ENCODE data around the gene APOD. TPM values are rescaled to one million over a fixed set of nuclear protein-coding genes. Genes with fewer than 3 reads are reported as not detected.

The APOD gene
- total and polyA plus RNA-seq, 9 of the 15 experiments (the other 6 are each of a cell fraction or from before 2014, with no cell fraction given), result 0.18 to 0.50 (median 0.35) TPM; not detected in 1

GRCh38 chr3:195532345-195532744, 51.4 kb downstream of the APOD start (continued):
- no peak for TF ChIP-seq IRF9 (tag; IDR thresholded peaks at IDR 0.05)
- no peak for TF ChIP-seq ZNF133 (CRISPR knock-in tag; IDR thresholded peaks at IDR 0.05)
- TF ChIP-seq, protein P1, sequence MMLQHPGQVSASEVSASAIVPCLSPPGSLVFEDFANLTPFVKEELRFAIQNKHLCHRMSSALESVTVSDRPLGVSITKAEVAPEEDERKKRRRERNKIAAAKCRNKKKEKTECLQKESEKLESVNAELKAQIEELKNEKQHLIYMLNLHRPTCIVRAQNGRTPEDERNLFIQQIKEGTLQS (IDR thresholded peaks at IDR 0.05), result no peak
- TF ChIP-seq, protein P1 (CRISPR knock-in tag; conservative IDR thresholded peaks at IDR 0.05), result no peak
- no peak for TF ChIP-seq C11orf30 (IDR thresholded peaks at IDR 0.05; ENCODE audit: low read depth)
- no peak for TF ChIP-seq SRSF1 (IDR thresholded peaks at IDR 0.05; ENCODE audit: low read depth, low read length)

DNA sequence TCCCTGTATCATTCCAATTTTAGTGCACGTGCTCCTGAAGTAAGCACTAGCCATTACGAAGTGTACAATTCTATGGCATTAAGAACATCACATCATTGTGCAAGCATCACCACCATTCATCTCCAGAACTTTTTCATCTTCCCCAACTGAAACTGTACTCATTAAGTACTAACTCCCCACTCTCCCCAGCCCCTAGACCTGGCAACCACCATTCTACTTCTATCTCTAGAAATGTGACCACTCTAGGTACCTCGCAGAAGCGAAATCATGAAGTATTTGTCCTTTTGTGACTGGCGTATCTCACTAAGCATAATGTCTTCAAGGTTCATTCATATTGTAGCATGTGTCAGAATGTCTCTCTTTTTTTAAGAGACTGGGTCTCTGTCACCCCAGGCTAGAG, 52.1 kb downstream of the APOD start:
- ATAC-seq (no peak), FAIRE-seq (no peak), DNase-seq (ENCODE audit: extremely low read depth in 1 of 4, low spot score in 3 of 4) (no peak)
- no peak overlapping the region for H3K27ac ChIP-seq (ENCODE audit: extremely low read depth, low read depth, low read length)
- in situ Hi-C loops (cut with MboI), result no loop called here
- POLR2A ChIA-PET, result interaction anchor here (2.2 kb wide), 1 partner anchor 12 kb away, joined by 11 read pairs; the partner anchor contains the start of gene PPP1R2
- peaks cover 29% of the 10 kb centered on the region for H3K79me2 ChIP-seq (ENCODE audit: control insufficient read depth, insufficient read depth, low read length)
- H3K4me3 ChIP-seq, result no peak overlapping the region
- no peaks in the 10 kb centered on the region for H4K20me1 ChIP-seq (replicated peaks; ENCODE audit: control insufficient read depth, insufficient read depth, low read length)
- intact Hi-C loops (cut with micrococcal nuclease), result no loop called here
- no TSS peak for BruUV-seq (replicated peaks)
- H3K4me2 ChIP-seq (ENCODE audit: insufficient read depth, low read length), result no peak overlapping the region
- H3K9me1 ChIP-seq (ENCODE audit: control insufficient read depth, insufficient read depth, low read length), result no peaks in the 10 kb centered on the region
- H3K4me1 ChIP-seq (replicated peaks in 1 of 2; ENCODE audit: control insufficient read depth in 2 of 2, insufficient read depth in 2 of 2, low read length in 2 of 2), result peaks cover 2 to 3% of the 10 kb centered on the region in 2 experiments; a peak in 1 of 5 replicates
- no peak overlapping the region for H3K9ac ChIP-seq (ENCODE audit: insufficient read depth in 1 of 2, low read depth in 2 of 2, low read length in 2 of 2)
- CTCF ChIA-PET (ENCODE audit: low intra/inter-chr PET ratio), result no interaction called here
- H3K9me3 ChIP-seq (replicated peaks; ENCODE audit: control insufficient read depth, insufficient read depth, low read depth, low read length), result no peaks in the 10 kb centered on the region
- no peaks in the 10 kb centered on the region for H3K27me3 ChIP-seq (ENCODE audit: control insufficient read depth in 2 of 2, insufficient read depth in 2 of 2, low read length in 2 of 2)
- H3K36me3 ChIP-seq (ENCODE audit: control insufficient read depth, insufficient read depth, low read length), result peaks cover 10% of the 10 kb centered on the region; the same call in 2 of the 3 replicates
- no peak overlapping the region for H2AFZ ChIP-seq (ENCODE audit: low read depth, low read length)
- WGBS (ENCODE audit: insufficient coverage, low coverage, missing lambda C conversion rate), result 95% methylated on average over 5 of the region's 5 CpGs
- TF ChIP-seq REST (IDR thresholded peaks at IDR 0.05; ENCODE audit: borderline replicate concordance) (no peak), REST (CRISPR knock-in tag; IDR thresholded peaks at IDR 0.05; ENCODE audit: low read depth) (no peak), ZBTB9 (CRISPR knock-in tag; IDR thresholded peaks at IDR 0.05) (no peak), HDAC8 (tag; IDR thresholded peaks at IDR 0.05) (no peak), SUPT5H (IDR thresholded peaks at IDR 0.05) (no peak)
